T-cell (primary cell): ENCODE results near the gene CTDSPL. TPM values are rescaled to one million over a fixed set of nuclear protein-coding genes. Genes with fewer than 3 reads are reported as not detected.

Experiments used
- ATAC-seq, 4 experiments: fragments of 200-7000 bp in 3 of 4; fragments of 150-1000 bp in 1 of 4; cut with Tn5 transposase; replicated peaks in 1 of 4; 1 replicate in 3 of 4; 2 replicates in 1 of 4; pipeline ENCODE4 v1.10.0; 2021; ENCODE audit warnings: moderate library complexity in 3 of 4, mild to moderate bottlenecking in 2 of 4, moderate number of reproducible peaks in 1 of 4
- CTCF ChIA-PET, 2 donors: fragments of 300-600 bp; sonication (Branson Sonifier 250); formaldehyde crosslinking; loops; one replicate each; lab custom pipeline; 2022; ENCODE audit warnings: antibody characterized with exemption in 2 of 2; lab: Charles Lee
- POLR2A ChIA-PET, 2 donors: fragments of 300-600 bp; sonication (Branson Sonifier 250); formaldehyde crosslinking; loops; one replicate each; lab custom pipeline; 2022; ENCODE audit warnings: antibody characterized with exemption in 2 of 2; lab: Charles Lee
- DNase-seq, 35 experiments: peaks; one replicate each; pipeline versions ENCODE4 v3.0.0 to v3.0.0-alpha.2; 2013 to 2023
- H3K27ac ChIP-seq: one replicate; pipeline ENCODE4 v1.5.1; 2013; ENCODE audit warnings: low read length
- H3K27me3 ChIP-seq, 2 experiments: replicated peaks in 1 of 2; 1 replicate in 1 of 2; 2 replicates in 1 of 2; pipeline versions ENCODE4 v1.6.1 to v1.7.0; 2013; ENCODE audit warnings: low read length in 1 of 2, mixed read lengths in 1 of 2; ENCODE audit not compliant: control insufficient read depth in 2 of 2, insufficient read depth in 2 of 2; ENCODE audit errors: extremely low read depth in 1 of 2
- H3K36me3 ChIP-seq, 2 donors: 1 replicate in 1 of 2; 2 replicates in 1 of 2; pipeline versions ENCODE4 v1.6.1 to v1.7.0; 2013; ENCODE audit warnings: low read length in 1 of 2; ENCODE audit not compliant: control insufficient read depth in 2 of 2, insufficient read depth in 1 of 2; ENCODE audit errors: extremely low read depth in 1 of 2
- H3K4me1 ChIP-seq, 2 experiments: 1 replicate in 1 of 2; 2 replicates in 1 of 2; pipeline versions ENCODE4 v1.6.1 to v1.7.0; 2013; ENCODE audit warnings: low read length in 2 of 2, mixed read lengths in 1 of 2; ENCODE audit not compliant: insufficient read depth in 2 of 2, control insufficient read depth in 1 of 2; ENCODE audit errors: extremely low read depth in 1 of 2
- H3K4me3 ChIP-seq, 2 donors: 1 replicate in 1 of 2; 2 replicates in 1 of 2; pipeline versions ENCODE4 v1.5.1 to v1.7.0; 2013; ENCODE audit warnings: mild to moderate bottlenecking in 2 of 2, low read length in 1 of 2, moderate library complexity in 1 of 2; ENCODE audit not compliant: control insufficient read depth in 1 of 2; ENCODE audit errors: extremely low read depth in 1 of 2
- H3K9me3 ChIP-seq: 2 replicates; pipeline ENCODE4 v1.7.0; 2013
- H3K27ac Mint-ChIP-seq, 2 donors: one replicate each; pipeline ENCODE4 v1.8.0; 2020 to 2021; ENCODE audit warnings: mild to moderate bottlenecking in 2 of 2, mixed read lengths in 2 of 2
- H3K27me3 Mint-ChIP-seq, 2 donors: one replicate each; pipeline ENCODE4 v1.8.0; 2021 to 2022; ENCODE audit warnings: mixed read lengths in 2 of 2
- H3K36me3 Mint-ChIP-seq: one replicate; pipeline ENCODE4 v1.8.0; 2021; ENCODE audit warnings: mixed read lengths
- H3K4me1 Mint-ChIP-seq, 3 donors: one replicate each; pipeline ENCODE4 v1.8.0; 2020 to 2022; ENCODE audit warnings: mixed read lengths in 3 of 3, mild to moderate bottlenecking in 1 of 3
- H3K4me3 Mint-ChIP-seq, 3 donors: one replicate each; pipeline ENCODE4 v1.8.0; 2020 to 2022; ENCODE audit warnings: mild to moderate bottlenecking in 3 of 3, mixed read lengths in 3 of 3, moderate library complexity in 3 of 3
- H3K9me3 Mint-ChIP-seq, 3 donors: one replicate each; pipeline ENCODE4 v1.8.0; 2020 to 2022; ENCODE audit warnings: mixed read lengths in 3 of 3
- WGBS: methylation state at CpG from one replicate; pipeline ENCODE4 v1.1.5; 2013; ENCODE audit warnings: missing lambda C conversion rate; ENCODE audit not compliant: insufficient coverage; 5-methylcytosine and 5-hydroxymethylcytosine counted together
- total RNA-seq, 35 experiments: library from RNA in 6 of 35; stranded (reverse) in 6 of 35; fragments of 120-200 nt in 1 of 35; gene quantifications; one replicate each; pipeline versions ENCODE4 v1.2.1 to v1.2.4 and lab custom pipeline; 2013 to 2026

Gene CTDSPL
- total RNA-seq, 5 donors from 2014 or later (not counting 1 experiment from before 2014, with no cell fraction given), result 0.54 to 2.5 (median 2.0) TPM

GRCh38 chr3:37956723-37957538, 95.3 kb downstream of the CTDSPL start:
- POLR2A ChIA-PET, result interaction anchor here in 1 of 2 donors (0.7 kb wide), 1 partner anchor 977 kb away, joined by 5 read pairs; no protein-coding TSS in a partner anchor
- Histone ChIP-seq H3K36me3 (no peaks in the 10 kb centered on the region), H3K27me3 (no peaks in the 10 kb centered on the region), H3K9me3 (no peaks in the 10 kb centered on the region), H3K4me1 (peaks cover 17 to 21% of the 10 kb centered on the region in 2 experiments), H3K27ac (peak overlapping the region; percentile 64), H3K4me3 (peak overlapping the region in 1 of 2 donors; percentile 15)
- Mint-ChIP-seq H3K27me3 (no peaks in the 10 kb centered on the region), H3K9me3 (no peaks in the 10 kb centered on the region), H3K27ac (peak overlapping the region; percentile 92 to 96), H3K36me3 (no peaks in the 10 kb centered on the region), H3K4me3 (peak overlapping the region in 1 of 3 donors; percentile 69), H3K4me1 (peaks cover 26 to 31% (median 29%) of the 10 kb centered on the region in 3 donors)
- DNase-seq, result peak in 1 of 35 experiments; percentile 19
- CTCF ChIA-PET, result interaction anchor here (0.6 to 2.4 kb wide), 5 partner anchors 9 to 1331 kb away, joined by 3 to 9 read pairs (median 4); no protein-coding TSS in a partner anchor
- peak; percentile 63 to 74 (median 64) for ATAC-seq
- WGBS, result 43% methylated on average over 1 of the region's 2 CpGs

GRCh38 chr3:37957539-37957936, 95.9 kb downstream of the CTDSPL start:
- Histone ChIP-seq H3K27ac (peak overlapping the region; percentile 64), H3K27me3 (no peaks in the 10 kb centered on the region), H3K4me3 (peak overlapping the region in 1 of 2 donors; percentile 15), H3K4me1 (peaks cover 17 to 21% of the 10 kb centered on the region in 2 experiments), H3K36me3 (no peaks in the 10 kb centered on the region), H3K9me3 (no peaks in the 10 kb centered on the region)
- Mint-ChIP-seq H3K9me3 (no peaks in the 10 kb centered on the region), H3K4me3 (peak overlapping the region in 1 of 3 donors; percentile 69), H3K4me1 (peaks cover 26 to 31% (median 29%) of the 10 kb centered on the region in 3 donors), H3K27me3 (no peaks in the 10 kb centered on the region), H3K27ac (peak overlapping the region; percentile 92 to 96), H3K36me3 (no peaks in the 10 kb centered on the region)
- POLR2A ChIA-PET, result no interaction called here
- CTCF ChIA-PET, result interaction anchor here (0.6 to 2.4 kb wide), 5 partner anchors 9 to 1331 kb away, joined by 3 to 9 read pairs (median 4); no protein-coding TSS in a partner anchor
- WGBS, result 66% methylated on average over 4 of the region's 7 CpGs
- DNase-seq (no peak), ATAC-seq (peak in 2 of 4 experiments; percentile 23 to 50)

- ChIA-PET POLR2A (interaction anchor here in 1 of 2 donors (0.5 to 0.6 kb wide), 2 partner anchors 392 to 1016 kb away, joined by 4 to 8 read pairs; no protein-coding TSS in a partner anchor), CTCF (interaction anchor here in 1 of 2 donors (0.9 to 1.0 kb wide), 2 partner anchors 8 to 13 kb away, joined by 3 read pairs; no protein-coding TSS in a partner anchor)
- no peak for DNase-seq
- no peaks in the 10 kb centered on the region for H3K36me3 Mint-ChIP-seq
- no peak overlapping the region for H3K27ac ChIP-seq
- H3K36me3 ChIP-seq, result no peaks in the 10 kb centered on the region
- no peak overlapping the region for H3K27ac Mint-ChIP-seq
- H3K9me3 ChIP-seq, result no peaks in the 10 kb centered on the region
- no peak for ATAC-seq
- H3K27me3 ChIP-seq, result no peaks in the 10 kb centered on the region
- WGBS, result 100% methylated on average over 1 of the region's 6 CpGs
- peaks cover 16 to 19% (median 18%) of the 10 kb centered on the region in 3 donors for H3K4me1 Mint-ChIP-seq
- H3K9me3 Mint-ChIP-seq, result no peaks in the 10 kb centered on the region
- H3K4me1 ChIP-seq, result peaks cover 6 to 7% of the 10 kb centered on the region in 2 experiments
- H3K4me3 Mint-ChIP-seq, result no peak overlapping the region
- no peaks in the 10 kb centered on the region for H3K27me3 Mint-ChIP-seq
- H3K4me3 ChIP-seq, result no peak overlapping the region
Measured at GRCh38 chr3:37961622-37962431, 100.1 kb downstream of the CTDSPL start.

- Mint-ChIP-seq H3K27ac (peak overlapping the region; percentile 23 to 39), H3K27me3 (no peaks in the 10 kb centered on the region), H3K4me1 (peaks cover 5 to 7% (median 6%) of the 10 kb centered on the region in 3 donors), H3K4me3 (no peak overlapping the region), H3K9me3 (no peaks in the 10 kb centered on the region), H3K36me3 (no peaks in the 10 kb centered on the region)
- POLR2A ChIA-PET, result no interaction called here
- no peak overlapping the region for H3K4me3 ChIP-seq
- ATAC-seq (no peak), DNase-seq (no peak)
- H3K9me3 ChIP-seq, result no peaks in the 10 kb centered on the region
- H3K27ac ChIP-seq, result no peak overlapping the region
- H3K27me3 ChIP-seq, result peaks cover 0 to 4% of the 10 kb centered on the region in 2 experiments
- 86% methylated on average over 5 of the region's 5 CpGs for WGBS
- peaks cover 0 to 3% of the 10 kb centered on the region in 2 experiments for H3K4me1 ChIP-seq
- CTCF ChIA-PET, result no interaction called here
- no peaks in the 10 kb centered on the region for H3K36me3 ChIP-seq
Measured at GRCh38 chr3:37963016-37963415, 101.3 kb downstream of the CTDSPL start.

GRCh38 chr3:37963635-37964034, 102.0 kb downstream of the CTDSPL start:
- Histone ChIP-seq H3K27me3 (peaks cover 0 to 4% of the 10 kb centered on the region in 2 experiments), H3K4me3 (no peak overlapping the region), H3K27ac (no peak overlapping the region), H3K4me1 (peaks cover 0 to 3% of the 10 kb centered on the region in 2 experiments), H3K9me3 (no peaks in the 10 kb centered on the region), H3K36me3 (no peaks in the 10 kb centered on the region)
- no peaks in the 10 kb centered on the region for H3K36me3 Mint-ChIP-seq
- DNase-seq, result no peak
- no peak overlapping the region for H3K27ac Mint-ChIP-seq
- WGBS, result no CpG with 5 or more reads among the region's 3 CpGs
- H3K4me1 Mint-ChIP-seq, result peaks cover 4 to 7% (median 5%) of the 10 kb centered on the region in 3 donors
- H3K4me3 Mint-ChIP-seq, result no peak overlapping the region
- ChIA-PET CTCF (interaction anchor here (0.7 to 2.1 kb wide), 3 partner anchors 10 to 34 kb away, joined by 4 to 8 read pairs (median 6); no protein-coding TSS in a partner anchor), POLR2A (interaction anchor here in 1 of 2 donors (0.6 kb wide), 1 partner anchor 131 kb away, joined by 6 read pairs; no protein-coding TSS in a partner anchor)
- no peak for ATAC-seq
- no peaks in the 10 kb centered on the region for H3K9me3 Mint-ChIP-seq
- no peaks in the 10 kb centered on the region for H3K27me3 Mint-ChIP-seq
